ENCODE measurements around the gene RPL18A.

RPL18A gene

GRCh38 chr19:17859533-17860330 is at the start of gene RPL18A:
RPL18A (plus strand) TSS chr19:17859910; CDS start chr19:17859957, 47 bp downstream.
- peak; percentile 98 for DNase-seq (ENCODE audit: low read depth, low spot score)
- TF ChIP-seq, protein P1, sequence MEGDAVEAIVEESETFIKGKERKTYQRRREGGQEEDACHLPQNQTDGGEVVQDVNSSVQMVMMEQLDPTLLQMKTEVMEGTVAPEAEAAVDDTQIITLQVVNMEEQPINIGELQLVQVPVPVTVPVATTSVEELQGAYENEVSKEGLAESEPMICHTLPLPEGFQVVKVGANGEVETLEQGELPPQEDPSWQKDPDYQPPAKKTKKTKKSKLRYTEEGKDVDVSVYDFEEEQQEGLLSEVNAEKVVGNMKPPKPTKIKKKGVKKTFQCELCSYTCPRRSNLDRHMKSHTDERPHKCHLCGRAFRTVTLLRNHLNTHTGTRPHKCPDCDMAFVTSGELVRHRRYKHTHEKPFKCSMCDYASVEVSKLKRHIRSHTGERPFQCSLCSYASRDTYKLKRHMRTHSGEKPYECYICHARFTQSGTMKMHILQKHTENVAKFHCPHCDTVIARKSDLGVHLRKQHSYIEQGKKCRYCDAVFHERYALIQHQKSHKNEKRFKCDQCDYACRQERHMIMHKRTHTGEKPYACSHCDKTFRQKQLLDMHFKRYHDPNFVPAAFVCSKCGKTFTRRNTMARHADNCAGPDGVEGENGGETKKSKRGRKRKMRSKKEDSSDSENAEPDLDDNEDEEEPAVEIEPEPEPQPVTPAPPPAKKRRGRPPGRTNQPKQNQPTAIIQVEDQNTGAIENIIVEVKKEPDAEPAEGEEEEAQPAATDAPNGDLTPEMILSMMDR (IDR thresholded peaks at IDR 0.05; ENCODE audit: insufficient read depth, low read length, missing control alignments), result peak; percentile 91
- ChIA-PET CTCF (interaction anchor here (0.6 to 5.1 kb wide), 25 partner anchors 9 to 1630 kb away, joined by 3 to 73 read pairs (median 4); partner anchors contain the start of genes CCDC124, JAK3 and SLC5A5), POLR2A (interaction anchor here (0.6 to 1.8 kb wide), 16 partner anchors 9 to 570 kb away, joined by 3 to 16 read pairs (median 4); partner anchors contain the start of genes ARRDC2, CCDC124, JAK3 and MVB12A)
- H3K4me3 ChIP-seq (ENCODE audit: low read depth, low read length), result peak within 1 kb of the TSS; percentile 92

- ChIA-PET POLR2A (no interaction called here), CTCF (interaction anchor here (1.2 kb wide), 1 partner anchor 27 kb away, joined by 4 read pairs; no protein-coding TSS in a partner anchor)
- DNase-seq (ENCODE audit: low read depth, low spot score), result no peak
- TF ChIP-seq, protein P1 (IDR thresholded peaks at IDR 0.05; ENCODE audit: insufficient read depth, low read length, missing control alignments), result no peak
- H3K4me3 ChIP-seq (ENCODE audit: low read depth, low read length), result no peak overlapping the region
Measured at GRCh38 chr19:17811103-17811502, 48.6 kb upstream of the RPL18A start.

DNA sequence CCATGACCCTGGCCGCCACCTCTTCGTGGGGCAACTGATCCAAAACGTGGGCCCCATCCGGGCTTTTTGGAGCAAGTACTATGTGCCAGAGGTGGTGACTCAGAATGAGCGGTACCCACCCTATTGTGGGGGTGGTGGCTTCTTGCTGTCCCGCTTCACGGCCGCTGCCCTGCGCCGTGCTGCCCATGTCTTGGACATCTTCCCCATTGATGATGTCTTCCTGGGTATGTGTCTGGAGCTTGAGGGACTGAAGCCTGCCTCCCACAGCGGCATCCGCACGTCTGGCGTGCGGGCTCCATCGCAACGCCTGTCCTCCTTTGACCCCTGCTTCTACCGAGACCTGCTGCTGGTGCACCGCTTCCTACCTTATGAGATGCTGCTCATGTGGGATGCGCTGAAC is 48.0 kb upstream of the RPL18A start:
- DNase-seq (ENCODE audit: low read depth, low spot score), result no peak
- POLR2A ChIA-PET, result no interaction called here
- CTCF ChIA-PET, result interaction anchor here (0.9 kb wide), 1 partner anchor 22 kb away, joined by 3 read pairs; no protein-coding TSS in a partner anchor
- TF ChIP-seq, protein P1 (IDR thresholded peaks at IDR 0.05; ENCODE audit: insufficient read depth, low read length, missing control alignments), result no peak
- no peak overlapping the region for H3K4me3 ChIP-seq (ENCODE audit: low read depth, low read length)

DNA sequence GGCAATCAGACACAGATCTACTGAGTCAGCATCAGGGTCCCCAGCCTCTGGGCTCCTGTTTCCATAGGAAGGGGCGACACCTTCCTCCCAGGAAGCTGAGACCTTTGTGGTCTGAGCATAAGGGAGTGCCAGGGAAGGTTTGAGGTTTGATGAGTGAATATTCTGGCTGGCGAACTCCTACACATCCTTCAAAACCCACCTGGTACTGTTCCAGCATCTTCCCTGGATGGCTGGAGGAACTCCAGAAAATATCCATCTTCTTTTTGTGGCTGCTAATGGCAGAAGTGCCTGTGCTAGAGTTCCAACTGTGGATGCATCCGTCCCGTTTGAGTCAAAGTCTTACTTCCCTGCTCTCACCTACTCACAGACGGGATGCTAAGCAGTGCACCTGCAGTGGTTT is 47.6 kb upstream of the RPL18A start:
- ChIA-PET CTCF (interaction anchor here (0.9 kb wide), 1 partner anchor 23 kb away, joined by 3 read pairs; no protein-coding TSS in a partner anchor), POLR2A (no interaction called here)
- H3K4me3 ChIP-seq (ENCODE audit: low read depth, low read length), result no peak overlapping the region
- DNase-seq (ENCODE audit: low read depth, low spot score), result no peak
- TF ChIP-seq, protein P1 (IDR thresholded peaks at IDR 0.05; ENCODE audit: insufficient read depth, low read length, missing control alignments), result no peak

DNA sequence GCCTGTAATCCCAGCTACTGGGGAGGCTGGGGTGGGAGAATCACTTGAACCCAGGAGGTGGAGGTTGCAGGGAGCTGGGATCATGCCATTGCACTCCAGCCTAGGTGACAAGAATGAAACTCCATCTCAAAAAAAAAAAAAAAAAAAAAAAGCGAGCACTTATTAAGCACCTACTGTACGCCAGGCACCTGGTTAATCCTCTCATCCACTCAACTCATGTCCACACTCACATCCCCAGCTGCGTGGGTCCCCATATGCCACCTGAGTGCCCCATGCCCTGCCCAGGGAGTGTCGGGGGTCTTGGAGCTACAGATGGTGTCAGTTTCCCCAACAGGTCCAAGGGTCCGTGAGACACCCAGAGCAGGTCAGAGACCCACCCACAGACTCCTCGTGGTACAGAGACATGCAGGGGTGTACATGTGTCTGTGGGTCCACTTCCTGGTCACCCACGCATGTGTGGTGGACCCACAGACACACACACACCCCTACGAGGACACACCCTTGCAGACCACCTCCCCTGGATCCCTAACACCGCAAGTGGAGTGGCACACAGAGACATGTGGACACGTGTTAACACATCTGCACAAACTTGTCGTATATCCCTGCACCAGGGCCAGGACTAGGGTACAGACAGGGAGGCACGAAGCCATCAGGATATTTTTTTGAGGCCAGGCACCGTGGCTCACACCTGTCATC is 41.9 kb upstream of the RPL18A start:
- no peak for DNase-seq (ENCODE audit: low read depth, low spot score)
- TF ChIP-seq, protein P1 (IDR thresholded peaks at IDR 0.05; ENCODE audit: insufficient read depth, low read length, missing control alignments), result no peak
- H3K4me3 ChIP-seq (ENCODE audit: low read depth, low read length), result no peak overlapping the region
- POLR2A ChIA-PET, result no interaction called here
- CTCF ChIA-PET, result no interaction called here

- DNase-seq (ENCODE audit: low read depth, low spot score), result no peak
- H3K4me3 ChIP-seq (ENCODE audit: low read depth, low read length), result no peak within 1 kb of the TSS
- TF ChIP-seq, protein P1 (IDR thresholded peaks at IDR 0.05; ENCODE audit: insufficient read depth, low read length, missing control alignments), result no peak
- ChIA-PET POLR2A (no interaction called here), CTCF (no interaction called here)
Measured at GRCh38 chr19:17821190-17821589, 38.5 kb upstream of the RPL18A start, which contains the start of gene INSL3. INSL3 (minus strand) TSS chr19:17821519; CDS start chr19:17821506, 13 bp downstream.
